DOHH2 (cell line): Measurements from ENCODE around the gene MED25.

Source experiments
- CTCF ChIP-seq: fragments of 200-600 bp; sonication (generic); IDR thresholded peaks from one replicate; pipeline ENCODE4 v1.5.1; 2014; ENCODE audit warnings: antibody characterized with exemption, mild to moderate bottlenecking, low read depth, low read length; ENCODE audit not compliant: poor library complexity, severe bottlenecking
- EZH2phosphoT487 ChIP-seq: fragments of 200-600 bp; sonication (generic); IDR thresholded peaks from 2 replicates; pipeline ENCODE4 v1.6.1; 2017; ENCODE audit warnings: borderline replicate concordance, mild to moderate bottlenecking, antibody characterized with exemption, low read length, moderate library complexity, mixed read lengths

- TF ChIP-seq CTCF, result no peak
- no peak for TF ChIP-seq EZH2phosphoT487
These were observed 6.8 kb upstream of the MED25 start for GRCh38 chr19:49811328-49811727.
